H9 (cell line): ENCODE data around the gene CELA2B. TPM values are rescaled to one million over a fixed set of nuclear protein-coding genes. Genes with fewer than 3 reads are reported as not detected.

Experiments used
- DNase-seq: peaks from one replicate; pipeline ENCODE4 v3.0.0-alpha.2; 2017
- H2AFZ ChIP-seq: one replicate; pipeline ENCODE4 v1.6.1; 2013; ENCODE audit warnings: mild to moderate bottlenecking, low read length, control low read depth, moderate library complexity
- H2AK5ac ChIP-seq: 2 replicates; pipeline ENCODE4 v1.6.1; 2013; ENCODE audit warnings: low read length, control low read depth, mixed read lengths; ENCODE audit not compliant: insufficient read length
- H2BK120ac ChIP-seq: one replicate; pipeline ENCODE4 v1.6.1; 2013; ENCODE audit warnings: low read depth, mild to moderate bottlenecking, low read length, control low read depth, inconsistent platforms; ENCODE audit not compliant: poor library complexity, severe bottlenecking
- H2BK12ac ChIP-seq: 2 replicates; pipeline ENCODE4 v1.6.1; 2013; ENCODE audit warnings: low read length, control low read depth, mixed read lengths, low read depth; ENCODE audit not compliant: insufficient read length
- H2BK15ac ChIP-seq: 2 replicates; pipeline ENCODE4 v1.6.1; 2013; ENCODE audit warnings: low read depth, low read length, control low read depth
- H2BK20ac ChIP-seq: one replicate; pipeline ENCODE4 v1.6.1; 2013; ENCODE audit warnings: low read depth, mild to moderate bottlenecking, low read length, control low read depth, inconsistent platforms; ENCODE audit not compliant: poor library complexity, severe bottlenecking
- H2BK5ac ChIP-seq: 2 replicates; pipeline ENCODE4 v1.6.1; 2013; ENCODE audit warnings: low read length, control low read depth, mixed read lengths; ENCODE audit not compliant: insufficient read length
- H3K14ac ChIP-seq: 2 replicates; pipeline ENCODE4 v1.6.1; 2013; ENCODE audit warnings: low read length, control low read depth; ENCODE audit not compliant: insufficient read depth
- H3K18ac ChIP-seq: 2 replicates; pipeline ENCODE4 v1.6.1; 2013; ENCODE audit warnings: low read depth, mild to moderate bottlenecking, mixed read lengths, low read length, control low read depth; ENCODE audit not compliant: insufficient read length
- H3K23ac ChIP-seq: 2 replicates; pipeline ENCODE4 v1.6.1; 2013; ENCODE audit warnings: low read length, control low read depth, mixed read lengths, low read depth; ENCODE audit not compliant: insufficient read length
- H3K23me2 ChIP-seq: 2 replicates; pipeline ENCODE4 v1.6.1; 2013; ENCODE audit warnings: low read depth, mild to moderate bottlenecking, mixed read lengths, low read length, control low read depth; ENCODE audit not compliant: insufficient read length, poor library complexity, severe bottlenecking
- H3K27ac ChIP-seq: 2 replicates; pipeline ENCODE4 v1.5.1; 2013; ENCODE audit warnings: low read length, control low read depth, mixed read lengths, low read depth; ENCODE audit not compliant: insufficient read length
- H3K27me3 ChIP-seq: 2 replicates; pipeline ENCODE4 v1.6.1; 2013; ENCODE audit warnings: low read length, control low read depth, inconsistent platforms; ENCODE audit not compliant: insufficient read depth
- H3K4ac ChIP-seq: 2 replicates; pipeline ENCODE4 v1.6.1; 2013; ENCODE audit warnings: low read depth, mild to moderate bottlenecking, control low read depth, inconsistent platforms, low read length, moderate library complexity
- H3K4me1 ChIP-seq: 2 replicates; pipeline ENCODE4 v1.6.1; 2013; ENCODE audit warnings: low read length, control low read depth, inconsistent platforms; ENCODE audit not compliant: insufficient read depth
- H3K4me2 ChIP-seq: 2 replicates; pipeline ENCODE4 v1.6.1; 2013; ENCODE audit warnings: low read length, control low read depth, mixed read lengths; ENCODE audit not compliant: insufficient read length, insufficient read depth
- H3K56ac ChIP-seq: 2 replicates; pipeline ENCODE4 v1.6.1; 2013; ENCODE audit warnings: low read depth, mild to moderate bottlenecking, mixed read lengths, low read length, control low read depth; ENCODE audit not compliant: insufficient read length
- H3K79me1 ChIP-seq: 2 replicates; pipeline ENCODE4 v1.6.1; 2013; ENCODE audit warnings: low read depth, mild to moderate bottlenecking, moderate library complexity, low read length, control low read depth, inconsistent platforms; ENCODE audit not compliant: insufficient read depth, poor library complexity, severe bottlenecking
- H3K79me2 ChIP-seq: 2 replicates; pipeline ENCODE4 v1.6.1; 2013; ENCODE audit warnings: low read length, control low read depth, inconsistent platforms; ENCODE audit not compliant: insufficient read depth
- H3K9ac ChIP-seq: 2 replicates; pipeline ENCODE4 v1.6.1; 2013; ENCODE audit warnings: low read length, control low read depth, mixed read lengths; ENCODE audit not compliant: insufficient read length; ENCODE audit errors: extremely low read depth
- H3K9me3 ChIP-seq: one replicate; pipeline ENCODE4 v1.6.1; 2013; ENCODE audit warnings: low read depth, low read length, inconsistent platforms; ENCODE audit not compliant: control insufficient read depth
- H3T11ph ChIP-seq: one replicate; pipeline ENCODE4 v1.6.1; 2013; ENCODE audit warnings: mild to moderate bottlenecking, low read length, control low read depth, inconsistent platforms
- H4K20me1 ChIP-seq: one replicate; pipeline ENCODE4 v1.6.1; 2013; ENCODE audit not compliant: control insufficient read depth, insufficient read length, insufficient read depth
- H4K5ac ChIP-seq: 2 replicates; pipeline ENCODE4 v1.6.1; 2013; ENCODE audit warnings: low read depth, mild to moderate bottlenecking, mixed read lengths, low read length, control low read depth; ENCODE audit not compliant: insufficient read length
- H4K8ac ChIP-seq: replicated peaks from 2 replicates; pipeline ENCODE4 v1.6.1; 2013; ENCODE audit warnings: low read length, control low read depth, mixed read lengths, low read depth; ENCODE audit not compliant: insufficient read length
- H4K91ac ChIP-seq: 2 replicates; pipeline ENCODE4 v1.6.1; 2013; ENCODE audit warnings: low read depth, mild to moderate bottlenecking, moderate library complexity, mixed read lengths, low read length, control low read depth; ENCODE audit not compliant: insufficient read length
- H3K27ac Mint-ChIP-seq, 3 experiments: 2 replicates in 2 of 3; 3 replicates in 1 of 3; pipeline ENCODE4 v1.8.0; 2020 to 2021; ENCODE audit warnings: mixed read lengths in 3 of 3, mild to moderate bottlenecking in 1 of 3, moderate library complexity in 1 of 3
- H3K27me3 Mint-ChIP-seq: 2 replicates; pipeline ENCODE4 v1.8.0; 2021; ENCODE audit warnings: low read depth, mild to moderate bottlenecking, moderate library complexity, mixed read lengths
- H3K36me3 Mint-ChIP-seq, 3 experiments: 2 replicates in 2 of 3; 3 replicates in 1 of 3; pipeline ENCODE4 v1.8.0; 2020 to 2021; ENCODE audit warnings: low read depth in 3 of 3, mixed read lengths in 3 of 3; ENCODE audit not compliant: insufficient read depth in 1 of 3
- H3K4me1 Mint-ChIP-seq, 2 experiments: 2 replicates each; pipeline ENCODE4 v1.8.0; 2020; ENCODE audit warnings: mixed read lengths in 2 of 2
- H3K4me3 Mint-ChIP-seq, 2 experiments: 2 replicates in 1 of 2; 3 replicates in 1 of 2; pipeline ENCODE4 v1.8.0; 2020 to 2021; ENCODE audit warnings: mild to moderate bottlenecking in 2 of 2, mixed read lengths in 2 of 2, moderate library complexity in 1 of 2
- H3K9me3 Mint-ChIP-seq, 2 experiments: 2 replicates in 1 of 2; 3 replicates in 1 of 2; pipeline ENCODE4 v1.8.0; 2020; ENCODE audit warnings: mild to moderate bottlenecking in 2 of 2, mixed read lengths in 2 of 2, moderate library complexity in 1 of 2
- WGBS: extraction: QIAGEN DNeasy Blood & Tissue Kit; methylation state at CpG from one replicate; pipeline ENCODE4 v1.1.7; 2013; ENCODE audit warnings: missing lambda C conversion rate, low lambda C conversion rate, mixed read lengths; ENCODE audit not compliant: insufficient read length; ENCODE audit errors: extremely low coverage; 5-methylcytosine and 5-hydroxymethylcytosine counted together
- total RNA-seq: library from RNA; stranded (reverse); gene quantifications from 2 replicates; pipeline ENCODE4 v1.2.1, GENCODE V29; 2021
- TF ChIP-seq, protein P1 (sequence below): fragments of 200-600 bp; sonication (generic); conservative IDR thresholded peaks from 3 replicates; pipeline ENCODE4 v1.8.0; 2021; ENCODE audit warnings: antibody characterized with exemption, mild to moderate bottlenecking

CELA2B gene
- total RNA-seq, 1 experiment from 2014 or later, result not detected

- TF ChIP-seq, protein P1, sequence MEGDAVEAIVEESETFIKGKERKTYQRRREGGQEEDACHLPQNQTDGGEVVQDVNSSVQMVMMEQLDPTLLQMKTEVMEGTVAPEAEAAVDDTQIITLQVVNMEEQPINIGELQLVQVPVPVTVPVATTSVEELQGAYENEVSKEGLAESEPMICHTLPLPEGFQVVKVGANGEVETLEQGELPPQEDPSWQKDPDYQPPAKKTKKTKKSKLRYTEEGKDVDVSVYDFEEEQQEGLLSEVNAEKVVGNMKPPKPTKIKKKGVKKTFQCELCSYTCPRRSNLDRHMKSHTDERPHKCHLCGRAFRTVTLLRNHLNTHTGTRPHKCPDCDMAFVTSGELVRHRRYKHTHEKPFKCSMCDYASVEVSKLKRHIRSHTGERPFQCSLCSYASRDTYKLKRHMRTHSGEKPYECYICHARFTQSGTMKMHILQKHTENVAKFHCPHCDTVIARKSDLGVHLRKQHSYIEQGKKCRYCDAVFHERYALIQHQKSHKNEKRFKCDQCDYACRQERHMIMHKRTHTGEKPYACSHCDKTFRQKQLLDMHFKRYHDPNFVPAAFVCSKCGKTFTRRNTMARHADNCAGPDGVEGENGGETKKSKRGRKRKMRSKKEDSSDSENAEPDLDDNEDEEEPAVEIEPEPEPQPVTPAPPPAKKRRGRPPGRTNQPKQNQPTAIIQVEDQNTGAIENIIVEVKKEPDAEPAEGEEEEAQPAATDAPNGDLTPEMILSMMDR, result no peak
- H2AFZ ChIP-seq, result no peak overlapping the region
- H3K27ac Mint-ChIP-seq, result no peak overlapping the region
- no peak overlapping the region for H3K4me3 Mint-ChIP-seq
- no peaks in the 10 kb centered on the region for H3K27me3 ChIP-seq
- H3K36me3 Mint-ChIP-seq, result no peaks in the 10 kb centered on the region; a peak in 1 of 7 replicates
- no peaks in the 10 kb centered on the region for H3K23me2 ChIP-seq
- peaks cover 11 to 15% of the 10 kb centered on the region in 2 experiments for H3K4me1 Mint-ChIP-seq
- WGBS, result no CpG with 5 or more reads among the region's 10 CpGs
- H4K91ac ChIP-seq, result no peak overlapping the region
- no peak overlapping the region for H3K4ac ChIP-seq
- H3K56ac ChIP-seq, result no peak overlapping the region
- no peaks in the 10 kb centered on the region for H3K79me1 ChIP-seq
- H3K18ac ChIP-seq, result no peak overlapping the region
- H2BK15ac ChIP-seq, result no peak overlapping the region
- H3K9me3 ChIP-seq, result no peaks in the 10 kb centered on the region
- no peak overlapping the region for H3K4me2 ChIP-seq
- H2BK120ac ChIP-seq, result no peak overlapping the region
- H3K27ac ChIP-seq, result no peak overlapping the region
- H3K27me3 Mint-ChIP-seq, result peaks cover 2% of the 10 kb centered on the region
- H4K5ac ChIP-seq, result no peak overlapping the region
- H3K23ac ChIP-seq, result no peak overlapping the region
- no peak overlapping the region for H2BK20ac ChIP-seq
- H2BK12ac ChIP-seq, result no peak overlapping the region
- H3K14ac ChIP-seq, result no peak overlapping the region
- no peaks in the 10 kb centered on the region for H3K79me2 ChIP-seq
- no peak overlapping the region for H2BK5ac ChIP-seq
- no peaks in the 10 kb centered on the region for H3K4me1 ChIP-seq
- peaks cover 0 to 6% of the 10 kb centered on the region in 2 experiments; a peak in 2 of 5 replicates for H3K9me3 Mint-ChIP-seq
- H4K20me1 ChIP-seq, result no peaks in the 10 kb centered on the region
- H4K8ac ChIP-seq, result no peak overlapping the region
- H3T11ph ChIP-seq, result no peak overlapping the region
- no peak for DNase-seq
- H2AK5ac ChIP-seq, result no peak overlapping the region
- H3K9ac ChIP-seq, result no peak overlapping the region
Measured at GRCh38 chr1:15452866-15453571, 22.9 kb upstream of the CELA2B start.
